Bone marrow (tissue), 2 donors: ENCODE measurements around the gene SART1.
"Not testable (repeated sequence)": the region's sequence is repeated elsewhere in the genome, so short reads cannot be mapped to it uniquely, and the experiment has no call there.

Experiments
- DNase-seq, 2 donors: peaks; one replicate each; lab custom pipeline; 2025; lab: John Stamatoyannopoulos, UW

Gene SART1

GRCh38 chr11:66017321-66017720 lies 55.8 kb downstream of the SART1 start:
- no peak for DNase-seq

- DNase-seq, result no peak
Observed at GRCh38 chr11:66020212-66020611, 58.7 kb downstream of the SART1 start.

- DNase-seq, result peak; percentile 53 to 78
Observed at GRCh38 chr11:66020618-66021357, 59.3 kb downstream of the SART1 start.

DNA sequence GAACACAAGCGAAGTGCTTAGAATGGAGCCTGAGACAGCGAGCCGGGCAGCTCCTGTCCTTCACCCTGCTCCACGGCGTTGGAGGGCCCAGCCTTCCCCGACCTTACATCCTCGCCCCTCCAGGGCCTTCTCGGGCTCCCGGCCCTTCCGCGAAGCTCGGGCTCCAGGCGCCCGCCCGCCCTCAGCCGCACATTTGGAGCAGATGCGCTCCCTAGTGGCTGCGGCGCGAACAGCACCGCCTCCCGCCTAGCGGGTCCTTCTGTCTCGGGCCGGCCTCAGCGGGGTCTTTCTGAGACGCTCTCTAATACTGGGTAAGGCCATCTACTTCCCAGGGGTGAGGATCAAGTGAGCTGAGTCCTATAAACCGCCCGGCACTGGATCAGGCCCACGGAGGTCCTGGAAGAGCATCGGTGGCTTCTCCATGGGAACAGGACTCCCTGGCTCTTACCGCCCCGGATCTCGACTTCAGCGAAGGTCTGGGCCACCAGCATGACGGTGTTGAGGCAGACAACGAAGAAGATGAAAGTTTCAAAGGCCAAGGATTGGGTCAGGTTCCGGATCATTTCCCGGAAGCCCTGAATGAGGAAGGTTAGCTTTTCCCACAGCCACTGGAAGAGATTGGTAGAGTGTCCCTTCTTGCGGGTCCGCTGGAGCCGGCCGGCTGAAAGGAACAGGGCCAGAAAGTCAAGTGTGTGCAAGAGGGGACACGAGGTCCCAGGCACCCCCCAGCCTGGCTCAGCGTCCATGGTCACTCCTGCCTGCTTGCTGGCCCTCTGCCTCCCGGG lies 61.1 kb downstream of the SART1 start:
- peak; percentile 45 to 48 for DNase-seq

GRCh38 chr11:66023186-66023440 lies 61.6 kb downstream of the SART1 start:
- not testable (repeated sequence) for DNase-seq

GRCh38 chr11:66026017-66026529 lies 64.5 kb downstream of the SART1 start, which contains the start of gene CATSPER1:
CATSPER1 (minus strand) TSS chr11:66026479; CDS start chr11:66026379, 100 bp downstream.
- DNase-seq, result no peak
